ENCODE results near the gene SH3BP5. TPM values are rescaled to one million over a fixed set of nuclear protein-coding genes. Genes with fewer than 3 reads are reported as not detected.

SH3BP5 gene
- total RNA-seq, 1 donor from 2014 or later: 110 TPM

GRCh38 chr3:15253023-15253697, 79.2 kb downstream of the SH3BP5 start:
- Histone ChIP-seq H3K4me3 (no peak overlapping the region), H3K9me3 (no peaks in the 10 kb centered on the region), H3K27ac (no peak overlapping the region), H3K4me1 (no peaks in the 10 kb centered on the region), H3K27me3 (no peaks in the 10 kb centered on the region), H3K36me3 (peaks cover 100% of the 10 kb centered on the region)
- DNase-seq (no peak), ATAC-seq (no peak)
- intact Hi-C loops (cut with DNase I): no loop called here
- no peak for TF ChIP-seq CTCF (IDR thresholded peaks at IDR 0.05)

GRCh38 chr3:15246186-15246585, 86.2 kb downstream of the SH3BP5 start:
- no peaks in the 10 kb centered on the region for H3K9me3 ChIP-seq
- DNase-seq (no peak), ATAC-seq (no peak)
- intact Hi-C loops (cut with DNase I): no loop called here
- H3K27me3 ChIP-seq: no peaks in the 10 kb centered on the region
- no peak overlapping the region for H3K4me3 ChIP-seq
- no peak overlapping the region for H3K27ac ChIP-seq
- no peak for TF ChIP-seq CTCF (IDR thresholded peaks at IDR 0.05)
- H3K4me1 ChIP-seq: no peaks in the 10 kb centered on the region
- H3K36me3 ChIP-seq: peaks cover 98% of the 10 kb centered on the region

GRCh38 chr3:15243822-15244482, 88.4 kb downstream of the SH3BP5 start:
- Histone ChIP-seq H3K27ac (no peak overlapping the region), H3K27me3 (no peaks in the 10 kb centered on the region), H3K4me1 (no peaks in the 10 kb centered on the region), H3K9me3 (no peaks in the 10 kb centered on the region), H3K36me3 (peaks cover 98% of the 10 kb centered on the region), H3K4me3 (no peak overlapping the region)
- intact Hi-C loops (cut with DNase I): no loop called here
- DNase-seq: no peak
- no peak for TF ChIP-seq CTCF (IDR thresholded peaks at IDR 0.05)
- ATAC-seq: no peak

GRCh38 chr3:15241341-15241740, 91.0 kb downstream of the SH3BP5 start:
- intact Hi-C loops (cut with DNase I): no loop called here
- Histone ChIP-seq H3K27me3 (no peaks in the 10 kb centered on the region), H3K27ac (no peak overlapping the region), H3K4me1 (no peaks in the 10 kb centered on the region), H3K4me3 (no peak overlapping the region), H3K9me3 (no peaks in the 10 kb centered on the region), H3K36me3 (peaks cover 99% of the 10 kb centered on the region)
- ATAC-seq (peak; percentile 47), DNase-seq (no peak)
- TF ChIP-seq CTCF (IDR thresholded peaks at IDR 0.05): peak; percentile 42

GRCh38 chr3:15229262-15229661, 103.1 kb downstream of the SH3BP5 start:
- no peak for ATAC-seq
- intact Hi-C loops (cut with DNase I): no loop called here

More at GRCh38 chr3:15229262-15229661, 103.1 kb downstream of the SH3BP5 start:
- H3K9me3 ChIP-seq: no peaks in the 10 kb centered on the region
- no peak for TF ChIP-seq CTCF (IDR thresholded peaks at IDR 0.05)
- DNase-seq: no peak
- no peaks in the 10 kb centered on the region for H3K27me3 ChIP-seq
- H3K27ac ChIP-seq: no peak overlapping the region
- H3K36me3 ChIP-seq: peaks cover 99% of the 10 kb centered on the region
- no peaks in the 10 kb centered on the region for H3K4me1 ChIP-seq
- H3K4me3 ChIP-seq: no peak overlapping the region

All from upper lobe of right lung (tissue), 1 donor.